ENCODE results near the gene RPS23.

RPS23 gene

GRCh38 chr5:82277987-82278710, at the start of gene RPS23:
Gene RPS23, minus strand, starts transcription at chr5:82278354. Its CDS starts 31 bp downstream, at chr5:82278323.
- DNase-seq, result peak; percentile 46

- DNase-seq, result no peak
Measured at GRCh38 chr5:82327941-82328340, 49.8 kb upstream of the RPS23 start.

GRCh38 chr5:82325996-82326395, 47.8 kb upstream of the RPS23 start:
- no peak for DNase-seq

- DNase-seq, result no peak
Measured at GRCh38 chr5:82325155-82325554, 47.0 kb upstream of the RPS23 start.

- no peak for DNase-seq
Measured at GRCh38 chr5:82320966-82321365, 42.8 kb upstream of the RPS23 start.

GRCh38 chr5:82319651-82320376, 41.7 kb upstream of the RPS23 start:
- no peak for DNase-seq

- DNase-seq, result no peak
Measured at GRCh38 chr5:82319192-82319591, 41.0 kb upstream of the RPS23 start.

- no peak for DNase-seq
Measured at GRCh38 chr5:82314964-82315758, 37.0 kb upstream of the RPS23 start.

GRCh38 chr5:82313016-82313415, 34.9 kb upstream of the RPS23 start:
- DNase-seq, result no peak

- DNase-seq, result peak; percentile 1
Measured at GRCh38 chr5:82312373-82312856, 34.3 kb upstream of the RPS23 start.

- DNase-seq, result no peak
Measured at GRCh38 chr5:82309091-82309531, 31.0 kb upstream of the RPS23 start.

- no peak for DNase-seq
Measured at GRCh38 chr5:82308416-82308815, 30.3 kb upstream of the RPS23 start.

GRCh38 chr5:82307451-82307850, 29.3 kb upstream of the RPS23 start:
- DNase-seq, result no peak

GRCh38 chr5:82306151-82306550, 28.0 kb upstream of the RPS23 start:
- no peak for DNase-seq

- no peak for DNase-seq
Measured at GRCh38 chr5:82301190-82301589, 23.0 kb upstream of the RPS23 start.

GRCh38 chr5:82298668-82299067, 20.5 kb upstream of the RPS23 start:
- no peak for DNase-seq

GRCh38 chr5:82297711-82298110, 19.6 kb upstream of the RPS23 start:
- no peak for DNase-seq

- no peak for DNase-seq
Measured at GRCh38 chr5:82296929-82297328, 18.8 kb upstream of the RPS23 start.

GRCh38 chr5:82295959-82296531, 17.9 kb upstream of the RPS23 start:
- no peak for DNase-seq

- DNase-seq, result no peak
Measured at GRCh38 chr5:82295144-82295543, 17.0 kb upstream of the RPS23 start.

- no peak for DNase-seq
Measured at GRCh38 chr5:82291420-82291819, 13.3 kb upstream of the RPS23 start.

GRCh38 chr5:82290908-82291307, 12.8 kb upstream of the RPS23 start:
- DNase-seq, result no peak

- DNase-seq, result no peak
Measured at GRCh38 chr5:82290005-82290404, 11.9 kb upstream of the RPS23 start.

All from NCI-H1105 (cell line).